Right ventricle myocardium superior (tissue), 1 donor: Measurements from ENCODE around the gene TOMT. TPM values are rescaled to one million over a fixed set of nuclear protein-coding genes. Genes with fewer than 3 reads are reported as not detected.
"Not testable (repeated sequence)": the region's sequence is repeated elsewhere in the genome, so short reads cannot be mapped to it uniquely, and the experiment has no call there.

Experiments
- ATAC-seq: fragments of 200-7000 bp; cut with Tn5 transposase; one replicate; pipeline ENCODE4 v1.9.1; 2020; ENCODE audit warnings: mild to moderate bottlenecking; ENCODE audit not compliant: poor library complexity
- DNase-seq: peaks from one replicate; pipeline ENCODE4 v3.0.0-alpha.2; 2020
- intact Hi-C: fragments of 100-400 bp; cut with DNase I; formaldehyde crosslinking; loops from one replicate; pipeline ENCODE4 v1.11.2; 2022
- microRNA-seq: library from miRNA; unstranded; fragments of <30 nt; microRNA quantifications from one replicate; pipeline ENCODE4 v1.2.0, GENCODE V29; 2020
- total RNA-seq: library from RNA; stranded (reverse); fragmentation: NEBNext Ultra II Directional; extraction: Animal tissue kit (Norgen Biotek cat#: 25700); gene quantifications from one replicate; pipeline ENCODE4 v1.2.1, GENCODE V29; 2021
- donor health status: DM: no; HTN: yes; CAD: no; lungs with severe emphysema.

The TOMT gene
- total RNA-seq, 1 donor from 2014 or later: not detected

- intact Hi-C loops: loop anchor here (5.0 kb wide), 1 partner anchor 168 kb away; no protein-coding TSS in a partner anchor
- DNase-seq: no peak
Measured at GRCh38 chr11:72144807-72145565, 39.3 kb downstream of the TOMT start.

DNA sequence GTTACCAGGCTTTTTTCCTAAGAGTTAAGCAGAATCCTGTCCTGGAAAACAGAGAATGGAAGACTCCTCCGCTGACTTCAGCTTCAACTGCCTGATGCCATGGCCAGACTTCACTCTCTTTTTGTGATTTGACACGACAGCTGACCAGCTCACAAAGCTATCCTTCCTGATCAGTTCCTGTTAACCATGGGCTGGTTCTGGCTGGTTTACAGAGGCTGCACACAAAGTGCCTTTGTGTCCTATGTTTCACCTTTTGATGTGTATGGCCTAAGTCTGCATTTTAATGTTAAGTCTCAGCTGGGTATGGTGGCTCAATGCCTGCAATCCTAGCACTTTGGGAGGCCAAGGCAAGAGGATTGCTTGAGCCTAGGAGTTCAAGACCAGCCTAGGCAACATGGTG, 40.9 kb downstream of the TOMT start:
- DNase-seq: no peak
- intact Hi-C loops: loop anchor here (5.0 kb wide), 1 partner anchor 169 kb away; no protein-coding TSS in a partner anchor

More at GRCh38 chr11:72144807-72145565, 39.3 kb downstream of the TOMT start:
- no peak for ATAC-seq

GRCh38 chr11:72150882-72151281, 45.2 kb downstream of the TOMT start:
- DNase-seq: no peak
- intact Hi-C loops: no loop called here
- no peak for ATAC-seq

More for the DNA sequence above, 40.9 kb downstream of the TOMT start:
- ATAC-seq: no peak

DNA sequence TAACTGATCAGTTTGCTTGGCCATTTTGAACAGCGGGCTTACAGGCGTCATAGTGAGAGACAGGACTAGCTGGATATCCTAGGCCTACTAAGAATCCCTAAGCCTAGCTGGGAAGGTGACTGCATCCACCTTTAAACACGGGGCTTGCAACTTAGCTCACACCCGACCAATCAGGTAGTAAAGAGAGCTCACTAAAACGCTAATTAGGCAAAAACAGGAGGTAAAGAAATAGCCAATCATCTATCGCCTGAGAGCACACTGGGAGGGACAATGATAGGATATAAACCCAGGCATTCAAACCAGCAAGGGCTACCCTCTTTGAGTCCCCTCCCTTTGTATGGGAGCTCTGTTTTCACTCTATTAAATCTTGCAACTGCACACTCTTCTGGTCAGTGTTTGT, 48.1 kb downstream of the TOMT start:
- DNase-seq, ATAC-seq, intact Hi-C loops: not testable (repeated sequence)

DNA sequence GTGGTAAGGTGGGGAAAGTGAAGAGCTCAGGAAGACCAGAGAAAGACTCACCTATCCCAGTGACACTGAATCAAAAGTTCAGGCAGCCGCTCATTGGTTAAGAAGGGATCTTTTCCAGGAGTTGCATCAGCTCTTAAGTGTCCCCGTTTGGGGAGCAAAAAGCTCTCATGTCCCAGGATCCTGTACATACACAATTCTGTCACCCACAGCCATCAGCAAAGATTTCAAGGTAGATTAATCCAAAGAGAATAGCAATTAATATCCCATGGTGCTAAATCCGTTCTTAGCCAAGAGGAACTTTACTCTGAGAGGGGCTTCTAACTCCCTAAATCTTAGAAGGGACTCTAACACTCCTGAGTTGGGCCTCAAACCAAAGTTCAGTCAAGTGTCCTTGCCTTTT, 49.1 kb downstream of the TOMT start:
- intact Hi-C loops: no loop called here

DNA sequence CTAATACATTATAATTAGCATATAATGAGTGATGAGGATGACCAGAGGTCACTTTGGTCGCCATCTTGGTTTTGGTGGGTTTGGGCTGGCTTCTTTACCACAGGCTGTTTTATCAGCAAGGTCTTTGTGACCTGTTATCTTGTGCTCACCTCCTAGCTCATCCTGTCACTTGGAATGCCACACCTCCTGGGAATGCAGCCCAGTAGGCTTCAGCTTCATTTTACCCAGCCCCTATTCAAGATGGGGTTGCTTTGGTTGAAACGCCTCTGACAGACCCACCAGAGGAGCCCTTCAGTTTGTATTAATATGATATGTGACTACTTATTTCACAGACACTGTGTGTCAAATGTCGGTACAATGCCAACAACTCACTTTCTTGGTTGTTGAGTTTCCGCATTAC, 50.0 kb downstream of the TOMT start:
- DNase-seq (no peak), ATAC-seq (no peak)
- intact Hi-C loops: no loop called here

More for the DNA sequence above, 49.1 kb downstream of the TOMT start:
- DNase-seq (no peak), ATAC-seq (no peak)

- intact Hi-C loops: no loop called here
- DNase-seq (no peak), ATAC-seq (no peak)
Measured at GRCh38 chr11:72157131-72157530, 51.4 kb downstream of the TOMT start.

Small RNAs within 50 kb of the gene (microRNA-seq; reads per million reads assigned to microRNA genes)
- gene MIR3165: not detected

Other genes with a start within 250 kb of the TOMT start
- not detected for gene DEFB131B, start 227.5 kb upstream of the TOMT start, total RNA-seq
- gene XNDC1N, start 177.3 kb upstream of the TOMT start, total RNA-seq: 2.7 TPM
- gene RNF121, start 176.9 kb upstream of the TOMT start, total RNA-seq: 18.4 TPM
- gene IL18BP, start 107.0 kb upstream of the TOMT start, total RNA-seq: 3.7 TPM
- 75.0 TPM for gene NUMA1, start 25.4 kb upstream of the TOMT start, total RNA-seq
- gene LRRC51, start 25.1 kb upstream of the TOMT start, total RNA-seq: 6.4 TPM
- gene LAMTOR1, start 2.6 kb upstream of the TOMT start, total RNA-seq: 72.8 TPM
- gene ANAPC15, start 6.8 kb downstream of the TOMT start, total RNA-seq: 43.5 TPM
- 1.8 TPM for gene FOLR3, start 29.8 kb downstream of the TOMT start, total RNA-seq
- gene FOLR1, start 86.2 kb downstream of the TOMT start, total RNA-seq: 0.94 TPM
- gene FOLR2, start 110.9 kb downstream of the TOMT start, total RNA-seq: 27.1 TPM
- 133 TPM for gene INPPL1, start 118.8 kb downstream of the TOMT start, total RNA-seq
- gene PHOX2A, start 138.3 kb downstream of the TOMT start, total RNA-seq: not detected